ENCODE measurements around the gene MAGEH1. TPM values are rescaled to one million over a fixed set of nuclear protein-coding genes. Genes with fewer than 3 reads are reported as not detected.
A peak's percentile ranks its signal among the peaks of the same experiment; 100 is the strongest.

MAGEH1 gene
- total and polyA plus RNA-seq, 2 of the 4 experiments (the other 2 are of a cell fraction): 22.4 to 29.2 TPM

- Histone ChIP-seq H2AK9ac (replicated peaks; ENCODE audit: low read depth, low read length, poor library complexity) (no peak overlapping the region), H3K9me3 (ENCODE audit: control insufficient read depth, insufficient read depth, low read length) (no peaks in the 10 kb centered on the region), H3K36me3 (ENCODE audit: control insufficient read depth, insufficient read depth, low read length) (no peaks in the 10 kb centered on the region), H3K79me1 (ENCODE audit: low read depth in 1 of 2, low read length in 2 of 2) (no peaks in the 10 kb centered on the region), H2AK5ac (ENCODE audit: low read depth, low read length) (no peak overlapping the region), H3K27me3 (ENCODE audit: control insufficient read depth, insufficient read depth, low read length) (peaks cover 2% of the 10 kb centered on the region), H3K14ac (replicated peaks; ENCODE audit: low read depth, low read length) (0 out of 2 replicates have a peak overlapping the region, but pooled peaks have one; percentile 37), H3K4me1 (ENCODE audit: control insufficient read depth, insufficient read depth, low read length) (no peaks in the 10 kb centered on the region), H2BK5ac (ENCODE audit: low read depth, low read length, poor library complexity, severe bottlenecking) (no peak overlapping the region), H2AFZ (replicated peaks; ENCODE audit: low read length, poor library complexity) (peak overlapping the region; percentile 85), H3K9me1 (ENCODE audit: insufficient read depth, low read length) (no peaks in the 10 kb centered on the region), H2BK15ac (ENCODE audit: low read depth, low read length) (no peak overlapping the region), H3K27ac (ENCODE audit: insufficient read depth, low read length) (peak overlapping the region; percentile 4), H4K20me1 (ENCODE audit: insufficient read depth, low read length) (no peaks in the 10 kb centered on the region), H2BK20ac (ENCODE audit: low read depth, low read length) (no peak overlapping the region), H2BK120ac (ENCODE audit: low read depth, low read length) (no peak overlapping the region), H3K56ac (ENCODE audit: extremely low read depth, insufficient read depth, low read length) (no peak overlapping the region), H4K8ac (ENCODE audit: low read depth in 2 of 2, low read length in 2 of 2) (peak overlapping the region; percentile 18 to 67; a peak in 2 of 4 replicates), H3K9ac (ENCODE audit: low read depth, low read length) (peak overlapping the region; percentile 10; the same call in 1 of the 2 replicates), H3K4me3 (ENCODE audit: insufficient read depth, low read depth, low read length) (peak overlapping the region; percentile 86), H4K5ac (ENCODE audit: low read depth, low read length) (peak overlapping the region; percentile 19; the same call in 1 of the 2 replicates), H3K18ac (ENCODE audit: low read depth, low read length) (no peak overlapping the region; the same call in 1 of the 2 replicates), H4K91ac (ENCODE audit: insufficient read depth, low read depth, low read length) (no peak overlapping the region; the same call in 1 of the 2 replicates), H3K23ac (ENCODE audit: low read depth, low read length) (no peak overlapping the region; the same call in 1 of the 2 replicates), H3K4ac (ENCODE audit: low read depth, low read length) (peak overlapping the region; percentile 54), H3K4me2 (ENCODE audit: low read depth, low read length) (peak overlapping the region; percentile 65)
- POLR2A ChIA-PET (ENCODE audit: unreplicated experiment): no interaction called here
- 36% methylated on average over 2 of the region's 23 CpGs; no CpG with 5 or more reads in 1 of the 2 experiments for WGBS, 2 experiments (ENCODE audit: extremely low coverage in 2 of 2, insufficient read length in 1 of 2)
- DNase-seq: no peak
- TF ChIP-seq POLR2A (IDR thresholded peaks at IDR 0.05; ENCODE audit: low read depth, low read length) (no peak), CTCF (conservative IDR thresholded peaks at IDR 0.05; ENCODE audit: low read depth, low read length) (no peak), RFX5 (IDR thresholded peaks at IDR 0.05; ENCODE audit: low read depth, low read length) (no peak), CEBPB (IDR thresholded peaks at IDR 0.05; ENCODE audit: low read depth, low read length) (no peak), SMC3 (IDR thresholded peaks at IDR 0.05; ENCODE audit: low read depth, low read length) (no peak), MAZ (IDR thresholded peaks at IDR 0.05; ENCODE audit: borderline replicate concordance, low read depth, low read length) (no peak), MAFK (IDR thresholded peaks at IDR 0.05; ENCODE audit: low read depth, low read length) (no peak), MXI1 (IDR thresholded peaks at IDR 0.05; ENCODE audit: borderline replicate concordance, low read depth, low read length) (no peak), RAD21 (IDR thresholded peaks at IDR 0.05; ENCODE audit: low read length) (no peak), CHD1 (IDR thresholded peaks at IDR 0.05; ENCODE audit: low read depth, low read length) (no peak)
- no TSS peak for BruUV-seq (replicated peaks)
- in situ Hi-C loops (cut with MboI; ENCODE audit: low sequenced_read_pairs): loop anchor here (25.0 kb wide), 1 partner anchor 224 kb away; the partner anchor contains the start of gene RRAGB
- dilution Hi-C loops (cut with HindIII; ENCODE audit: low sequenced_read_pairs, unreplicated experiment): no loop called here
- intact Hi-C loops (cut with micrococcal nuclease): no loop called here
- CTCF ChIA-PET: no interaction called here
- ATAC-seq (ENCODE audit: low read depth): no peak
Measured at GRCh38 chrX:55488006-55488592, 36.2 kb downstream of the MAGEH1 start.
